ENCODE measurements around the gene GRHL1. TPM values are rescaled to one million over a fixed set of nuclear protein-coding genes. Genes with fewer than 3 reads are reported as not detected.

The GRHL1 gene
- polyA plus RNA-seq, 1 of the 3 experiments (the other 2 are of a cell fraction): 1.0 TPM

GRCh38 chr2:10047616-10048500, 96.4 kb downstream of the GRHL1 start:
- peaks cover 18 to 30% of the 10 kb centered on the region in 2 experiments for H3K36me3 ChIP-seq (replicated peaks in 1 of 2; ENCODE audit: control insufficient read depth in 1 of 2, insufficient read depth in 2 of 2, low read length in 1 of 2)
- H3K27me3 ChIP-seq (ENCODE audit: insufficient read depth): no peaks in the 10 kb centered on the region
- H3K9ac ChIP-seq: no peak overlapping the region
- no peak for DNase-seq
- H3K9me2 ChIP-seq: no peaks in the 10 kb centered on the region
- ChIA-PET CTCF (interaction anchor here (0.7 to 13.0 kb wide), 57 partner anchors 9 to 1241 kb away, joined by 3 to 357 read pairs (median 6); partner anchors contain the start of gene TAF1B), POLR2A (interaction anchor here (1.6 kb wide), 1 partner anchor 64 kb away, joined by 8 read pairs; no protein-coding TSS in a partner anchor)
- no peak overlapping the region for H3K4me2 ChIP-seq
- peaks cover 34% of the 10 kb centered on the region; the same call in 1 of the 2 replicates for H3K79me2 ChIP-seq (ENCODE audit: insufficient read depth)
- no peak overlapping the region for H2AFZ ChIP-seq (ENCODE audit: low read depth)
- H3K9me3 ChIP-seq: no peaks in the 10 kb centered on the region
- peaks cover 6 to 20% of the 10 kb centered on the region in 2 experiments; a peak in 1 of 4 replicates for H3K4me1 ChIP-seq (ENCODE audit: control insufficient read depth in 1 of 2, insufficient read depth in 2 of 2, low read depth in 1 of 2, low read length in 1 of 2)
- no peak for TF ChIP-seq REST (IDR thresholded peaks at IDR 0.05; ENCODE audit: low read depth, low read length)
- TF ChIP-seq NRF1 (IDR thresholded peaks at IDR 0.05; ENCODE audit: low read depth, low read length): no peak
- no peak for TF ChIP-seq CTCF (IDR thresholded peaks at IDR 0.05)
- TF ChIP-seq MXI1 (IDR thresholded peaks at IDR 0.05; ENCODE audit: low read depth, low read length): no peak
- no peak for TF ChIP-seq USF1 (IDR thresholded peaks at IDR 0.05; ENCODE audit: borderline replicate concordance, low read depth)
- TF ChIP-seq FOXJ3 (CRISPR knock-in tag; IDR thresholded peaks at IDR 0.05): no peak
- TF ChIP-seq RCOR1 (IDR thresholded peaks at IDR 0.05; ENCODE audit: low read length): no peak
- no peak for TF ChIP-seq EZH2phosphoT487 (IDR thresholded peaks at IDR 0.05; ENCODE audit: borderline replicate concordance, low read depth)
- no peak for TF ChIP-seq JUND (IDR thresholded peaks at IDR 0.05)
- TF ChIP-seq CHD2 (IDR thresholded peaks at IDR 0.05; ENCODE audit: low read length, partially characterized antibody): no peak
- no peak for TF ChIP-seq FOSL2 (IDR thresholded peaks at IDR 0.05; ENCODE audit: borderline replicate concordance, low read depth)
- TF ChIP-seq USF2 (IDR thresholded peaks at IDR 0.05; ENCODE audit: borderline replicate concordance, low read depth, low read length): no peak
- WGBS (ENCODE audit: low lambda C conversion rate): 92% methylated on average over 13 of the region's 15 CpGs
- peaks cover 17% of the 10 kb centered on the region for H3F3A ChIP-seq (replicated peaks; ENCODE audit: insufficient read depth)
- no peak overlapping the region for H3K4me3 ChIP-seq (ENCODE audit: low read depth in 2 of 2, low read length in 1 of 2)
- no peak overlapping the region; a peak in 1 of 4 replicates for H3K27ac ChIP-seq (ENCODE audit: low read depth in 2 of 2, low read length in 1 of 2)
- peaks cover 35% of the 10 kb centered on the region for H4K20me1 ChIP-seq (ENCODE audit: insufficient read depth)

All from SK-N-SH (cell line).